ENCODE results near the gene ZBTB7B.

The ZBTB7B gene

GRCh38 chr1:155005076-155006011 is 2.7 kb downstream of the ZBTB7B start:
- FAIRE-seq: no peak

- no peak for FAIRE-seq
Measured at GRCh38 chr1:155006601-155007101, 4.0 kb downstream of the ZBTB7B start.

DNA sequence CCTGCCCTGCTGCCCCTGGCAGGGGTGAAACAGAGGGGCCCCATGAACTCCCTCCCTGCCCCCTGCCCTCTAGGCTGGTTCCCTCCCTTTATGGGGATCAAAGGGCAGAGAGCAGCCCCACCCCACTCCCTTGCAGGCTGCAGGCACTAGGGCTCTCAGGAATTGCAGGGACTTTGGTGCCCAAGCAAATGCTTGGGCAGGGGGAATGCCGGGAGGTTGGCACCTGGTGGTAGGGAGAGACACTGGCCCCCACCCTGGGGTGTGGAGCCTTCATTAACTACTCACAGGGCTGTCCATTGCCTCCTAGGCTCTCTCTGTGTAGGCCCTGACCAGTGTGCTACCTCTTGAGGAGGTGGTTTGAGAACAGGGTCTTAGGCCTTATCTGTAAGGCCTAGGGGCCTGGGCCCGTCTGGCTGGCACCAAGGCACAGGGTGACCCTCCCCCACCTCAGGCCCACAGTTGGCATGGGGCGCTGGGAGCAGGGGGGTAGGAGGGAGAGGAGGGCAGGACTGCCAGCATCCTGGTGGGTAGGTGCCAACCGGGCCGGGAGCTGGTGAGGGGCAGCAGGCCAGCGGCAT is 4.7 kb downstream of the ZBTB7B start:
- no peak for FAIRE-seq

DNA sequence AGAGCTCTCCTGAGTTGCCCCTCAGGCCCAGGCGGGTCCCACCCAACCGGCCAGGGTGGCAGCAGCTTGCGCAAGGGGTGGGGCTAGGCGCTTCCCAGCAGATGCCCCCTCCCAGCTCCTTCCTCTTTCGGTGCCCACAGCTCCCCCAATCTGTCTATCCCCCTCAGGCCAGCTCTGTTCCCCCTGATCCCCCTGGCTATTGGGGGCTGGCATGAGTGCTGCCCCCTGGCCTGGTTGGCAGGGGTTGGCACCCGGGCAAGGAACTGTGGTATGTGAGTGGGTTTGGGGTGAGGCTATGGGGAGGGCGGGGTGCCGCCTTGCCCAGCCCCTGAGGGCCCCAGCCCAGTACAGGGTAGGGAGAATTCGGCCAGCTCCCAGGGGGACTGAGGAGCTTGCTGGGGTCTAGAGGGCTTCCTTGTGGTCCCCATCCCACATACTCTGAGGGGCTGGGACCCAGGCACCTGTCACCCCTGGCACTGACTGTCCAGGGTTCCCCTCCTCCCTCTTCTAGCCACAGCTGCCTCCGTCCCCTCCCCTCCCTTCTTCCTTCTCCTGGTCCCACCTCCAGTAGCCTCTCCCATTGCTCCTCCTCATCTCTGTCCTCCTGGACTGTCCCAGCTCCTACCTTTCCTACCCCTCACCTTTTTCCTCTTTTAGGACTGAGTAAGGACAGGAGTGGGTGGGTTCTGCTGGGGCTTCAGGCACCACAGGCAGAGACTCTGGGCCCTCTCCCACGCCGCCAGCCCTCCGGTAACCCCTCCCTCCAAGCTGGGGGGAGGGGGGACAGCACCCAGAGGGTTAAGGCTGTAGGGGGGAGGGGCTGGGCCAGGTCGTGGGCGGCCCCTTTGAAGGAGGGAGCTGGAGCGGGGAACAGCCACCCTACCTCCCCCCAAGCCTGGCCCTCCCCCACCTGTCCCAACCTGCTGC is 5.7 kb downstream of the ZBTB7B start:
- no peak for FAIRE-seq

GRCh38 chr1:155009221-155009711 is 6.7 kb downstream of the ZBTB7B start:
- FAIRE-seq: no peak

GRCh38 chr1:155009742-155010141 is 7.1 kb downstream of the ZBTB7B start:
- no peak for FAIRE-seq

GRCh38 chr1:155010211-155010918 is 7.8 kb downstream of the ZBTB7B start:
- FAIRE-seq: no peak

GRCh38 chr1:155011004-155011416 is 8.4 kb downstream of the ZBTB7B start:
- no peak for FAIRE-seq

- no peak for FAIRE-seq
Measured at GRCh38 chr1:155011437-155012025, 8.9 kb downstream of the ZBTB7B start.

DNA sequence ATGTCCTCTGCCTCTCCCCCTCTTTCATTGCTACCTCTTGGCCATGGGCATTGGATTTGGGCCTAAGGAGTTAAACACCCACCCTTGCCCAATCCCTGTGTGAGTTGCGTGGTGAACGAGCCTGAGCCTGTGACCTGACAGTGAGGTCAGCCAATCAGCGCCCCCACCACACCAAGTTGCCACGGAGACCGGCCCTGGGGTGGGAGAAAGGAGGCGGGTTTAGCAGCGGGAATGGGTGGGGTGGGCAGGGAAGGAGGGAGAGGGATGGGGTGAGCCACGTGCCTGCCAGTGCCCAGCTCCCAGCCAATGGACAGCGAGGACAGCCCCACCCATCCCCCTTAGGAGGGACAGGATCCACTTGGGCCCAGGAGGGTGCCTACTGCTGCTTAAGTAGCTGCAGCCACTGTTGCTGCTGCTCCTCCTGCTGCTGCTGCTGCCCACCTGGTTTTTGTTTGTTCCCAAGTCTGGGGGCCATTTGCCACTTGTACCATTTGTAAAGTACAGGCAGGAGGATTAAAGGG is 9.5 kb downstream of the ZBTB7B start:
- FAIRE-seq: no peak

DNA sequence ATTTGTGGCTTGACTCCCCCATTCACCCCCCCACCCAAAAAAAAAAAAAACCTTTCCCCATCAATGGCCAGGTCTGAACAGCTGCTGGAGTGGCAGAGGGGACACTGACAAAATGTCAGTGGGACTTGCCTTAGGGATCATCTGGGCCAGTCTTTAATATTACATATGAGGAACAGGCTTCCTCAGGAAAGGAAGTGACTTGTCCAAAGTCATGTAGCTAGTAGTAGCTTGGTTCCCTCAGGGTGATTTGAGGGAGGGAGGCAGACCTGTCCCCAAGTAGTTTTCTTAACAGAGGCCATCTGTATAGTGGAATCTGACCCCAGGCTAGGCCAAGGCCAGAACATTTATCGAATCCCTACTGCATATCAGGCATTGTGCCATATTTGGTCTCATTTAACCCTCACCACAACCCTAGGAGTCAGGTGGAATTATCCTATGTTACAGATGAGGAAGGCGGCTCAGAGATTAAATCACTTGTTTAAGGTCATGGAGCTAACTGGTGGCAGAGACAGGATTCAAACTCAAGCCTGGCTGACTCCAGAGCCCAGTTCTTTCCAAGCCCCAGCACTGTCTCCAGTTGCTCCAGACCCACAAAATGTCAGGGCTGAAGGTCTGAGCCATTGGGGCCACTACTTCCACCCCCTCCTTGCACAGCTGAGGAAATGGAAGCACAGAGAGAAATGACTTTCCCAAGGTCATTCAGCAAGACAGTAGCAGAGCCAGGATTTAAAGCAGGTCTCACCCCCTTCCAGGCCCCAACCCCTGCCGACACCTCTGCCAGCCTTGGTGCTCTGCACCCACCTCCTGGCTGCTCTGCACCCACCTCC is 10.4 kb downstream of the ZBTB7B start:
- FAIRE-seq: no peak

DNA sequence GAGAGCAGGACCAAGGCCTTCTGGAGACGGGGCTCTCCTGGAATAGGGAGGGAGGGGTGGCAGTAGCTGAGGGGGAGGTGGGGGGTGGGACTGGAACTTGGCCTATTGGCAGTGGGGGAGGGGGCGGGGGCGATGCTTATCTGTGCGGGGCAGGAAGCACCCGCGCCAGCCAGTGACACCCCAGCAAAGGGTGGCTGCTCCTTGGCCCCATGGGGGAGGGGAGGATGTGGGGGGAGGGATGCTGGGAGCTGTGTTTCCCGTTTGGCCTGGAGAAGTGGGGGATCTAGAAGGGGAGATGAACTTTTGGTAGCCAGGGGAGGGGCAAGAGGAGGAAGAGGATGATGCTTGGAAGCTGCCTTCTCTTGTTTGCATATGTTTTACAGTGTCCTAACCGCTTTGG is 11.0 kb downstream of the ZBTB7B start:
- FAIRE-seq: no peak

GRCh38 chr1:155014709-155015508 is 12.3 kb downstream of the ZBTB7B start:
- no peak for FAIRE-seq

DNA sequence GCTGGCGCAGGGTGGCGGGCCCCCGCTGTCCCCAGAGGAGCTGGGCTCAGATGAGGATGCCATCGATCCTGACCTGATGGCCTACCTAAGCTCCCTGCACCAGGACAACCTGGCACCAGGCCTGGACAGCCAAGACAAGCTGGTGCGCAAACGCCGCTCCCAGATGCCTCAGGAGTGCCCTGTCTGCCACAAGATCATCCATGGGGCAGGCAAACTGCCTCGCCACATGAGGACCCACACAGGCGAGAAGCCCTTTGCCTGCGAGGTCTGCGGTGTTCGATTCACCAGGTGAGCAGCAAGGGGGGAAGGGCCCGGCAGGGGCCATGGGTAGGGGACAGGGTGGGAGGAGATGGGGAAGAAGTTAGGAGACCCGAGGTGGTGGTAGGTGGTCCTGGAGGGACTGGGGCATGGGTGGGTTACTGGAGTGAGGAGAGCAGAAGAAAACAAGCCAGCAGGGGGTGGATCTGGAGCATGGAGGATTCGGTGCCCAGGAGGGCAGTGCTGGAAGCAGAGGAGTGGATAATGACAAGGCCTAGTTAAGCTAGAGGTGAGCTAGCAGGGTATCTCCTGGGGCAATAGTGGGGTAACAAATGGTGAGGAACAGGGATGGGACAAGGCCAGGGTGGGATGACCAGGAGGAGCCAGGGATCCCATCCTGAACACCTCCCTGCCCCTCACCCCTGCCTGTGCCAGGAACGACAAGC is 13.1 kb downstream of the ZBTB7B start:
- FAIRE-seq: no peak

DNA sequence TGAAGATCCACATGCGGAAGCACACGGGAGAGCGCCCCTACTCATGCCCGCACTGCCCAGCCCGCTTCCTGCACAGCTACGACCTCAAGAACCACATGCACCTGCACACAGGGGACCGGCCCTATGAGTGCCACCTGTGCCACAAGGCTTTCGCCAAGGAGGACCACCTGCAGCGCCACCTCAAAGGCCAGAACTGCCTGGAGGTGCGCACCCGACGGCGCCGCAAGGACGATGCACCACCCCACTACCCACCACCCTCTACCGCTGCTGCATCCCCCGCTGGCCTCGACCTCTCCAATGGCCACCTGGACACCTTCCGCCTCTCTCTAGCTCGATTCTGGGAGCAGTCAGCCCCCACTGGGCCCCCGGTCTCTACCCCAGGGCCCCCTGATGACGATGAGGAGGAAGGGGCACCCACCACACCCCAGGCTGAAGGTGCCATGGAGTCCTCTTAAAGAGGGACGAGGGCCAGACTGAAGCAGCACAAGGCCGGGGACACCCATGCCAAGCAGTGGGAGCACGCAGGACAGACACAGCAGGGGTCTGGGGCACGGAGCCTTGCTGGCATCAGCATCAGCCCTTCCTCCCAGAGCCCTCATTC is 13.7 kb downstream of the ZBTB7B start:
- no peak for FAIRE-seq

- no peak for FAIRE-seq
Measured at GRCh38 chr1:155017041-155017945, 14.7 kb downstream of the ZBTB7B start.

DNA sequence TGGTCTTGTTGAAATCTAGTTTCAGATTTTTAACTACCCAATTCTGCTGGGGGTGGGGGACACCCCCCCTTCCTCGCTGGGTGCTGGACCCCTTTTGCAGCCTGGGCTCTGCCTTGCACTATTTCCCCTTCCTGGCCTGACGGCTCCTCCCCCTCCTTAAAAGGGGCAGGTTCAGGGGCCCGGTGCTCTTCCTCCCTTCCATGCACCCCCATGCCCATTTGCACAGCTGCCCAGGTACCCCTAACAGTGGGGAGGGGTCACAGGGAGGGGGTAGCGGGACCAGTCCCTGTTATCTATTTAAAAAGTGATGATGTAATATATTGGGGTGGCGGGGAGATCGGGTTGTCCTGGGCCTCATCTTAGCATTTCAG is 15.3 kb downstream of the ZBTB7B start:
- FAIRE-seq: no peak

Data from endometrium (tissue), 2 donors.